T-helper 1 cell (primary cell): Measurements from ENCODE around the gene PIEZO1.
"Not testable (repeated sequence)": the region's sequence is repeated elsewhere in the genome, so short reads cannot be mapped to it uniquely, and the experiment has no call there.

Experiments used
- DNase-seq, 5 donors: peaks; one replicate each; pipeline ENCODE4 v3.0.0-alpha.2; 2012 to 2020
- total RNA-seq, 4 donors: gene quantifications; one replicate each; lab custom pipeline; 2026; lab: John Stamatoyannopoulos, UW

The PIEZO1 gene
- total RNA-seq = 367 to 501 (median 402) reads per million in 4 donors

DNA sequence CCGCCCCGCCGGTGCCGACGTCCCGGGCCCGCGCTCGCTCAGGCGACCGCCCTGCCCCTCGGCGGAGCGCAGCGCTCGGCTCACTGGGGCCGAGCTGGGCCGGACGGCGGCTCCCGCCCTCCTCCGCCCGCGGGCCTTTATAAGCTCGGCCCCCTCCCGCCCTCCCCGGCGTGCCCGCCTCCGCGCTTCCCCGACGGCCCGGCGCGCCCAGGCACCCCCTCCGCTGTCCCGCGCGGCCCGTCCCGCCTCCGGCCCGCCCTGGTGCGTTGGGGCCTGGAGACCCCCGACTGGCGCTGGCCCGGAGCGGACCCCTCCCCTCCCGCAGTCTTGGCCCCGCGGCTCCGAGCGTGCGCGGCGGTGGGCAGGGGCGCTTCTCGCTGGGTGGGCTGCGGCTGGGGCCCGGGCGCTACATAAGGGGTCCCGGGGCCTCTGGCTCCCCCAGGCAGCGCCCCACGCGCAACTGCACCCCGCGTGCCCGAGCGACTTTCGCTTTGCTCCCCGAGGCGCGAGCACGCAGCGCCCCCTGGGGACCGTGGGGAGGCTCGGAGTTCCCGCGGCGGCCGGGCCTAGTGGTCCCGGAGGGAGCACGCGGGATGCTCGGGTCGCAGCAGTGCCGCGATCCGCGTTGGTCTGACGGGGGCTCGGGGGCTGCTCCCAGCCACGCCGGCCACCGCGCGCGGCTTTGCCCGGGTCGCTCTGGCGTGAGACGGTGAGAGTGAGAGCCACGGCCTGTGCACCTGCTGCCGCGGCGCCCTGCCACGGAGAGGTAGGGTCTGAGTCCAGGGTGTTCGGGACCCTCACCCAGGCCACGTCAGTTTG, at the start of gene PIEZO1:
Gene PIEZO1, minus strand, starts transcription at position 115 of the 819 bp plus-strand sequence. CDS start 256 bp downstream, outside the sequence.
- DNase-seq = peak; percentile 70 to 82 (median 80)

GRCh38 chr16:88834670-88835069, 49.6 kb upstream of the PIEZO1 start:
- DNase-seq = no peak

DNA sequence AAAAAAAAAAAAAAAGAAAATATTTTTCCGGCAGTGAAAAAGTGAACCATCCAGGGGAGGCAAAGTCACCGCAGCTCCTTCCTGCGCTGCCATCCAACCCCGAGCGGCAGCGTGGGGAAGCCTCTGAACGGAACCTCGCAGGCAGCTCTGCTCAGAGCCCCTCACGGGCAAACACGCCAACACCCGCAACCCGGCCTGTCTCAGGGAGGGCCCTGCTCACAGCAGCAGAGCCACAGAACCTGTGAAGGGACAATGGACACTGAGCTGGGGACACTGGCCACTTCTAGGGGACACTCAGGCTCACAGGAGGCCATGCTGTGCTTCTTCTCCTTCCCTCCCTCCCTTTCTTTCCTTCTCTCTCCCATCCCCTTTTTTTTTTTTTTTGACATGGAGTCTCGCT, 48.1 kb upstream of the PIEZO1 start:
- DNase-seq = no peak

DNA sequence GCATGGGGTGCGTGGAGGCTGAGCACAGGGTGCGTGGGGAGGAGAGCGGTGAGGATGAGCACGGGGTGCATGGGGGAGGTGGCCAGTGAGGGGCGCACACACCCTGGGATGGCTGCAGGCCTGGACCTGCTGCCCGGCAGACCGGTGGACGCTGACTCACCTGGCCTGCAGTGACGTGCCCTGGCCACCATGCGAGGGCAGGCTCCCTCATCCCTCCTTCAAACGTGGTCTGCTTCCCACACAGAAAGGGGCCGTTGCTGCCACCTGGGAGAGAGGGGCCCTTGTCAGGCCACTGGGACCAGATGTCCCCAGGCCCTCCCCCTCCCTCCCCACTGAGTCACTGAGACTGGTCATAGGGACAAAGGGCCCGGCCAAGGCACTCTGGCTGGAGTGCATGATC, 46.8 kb upstream of the PIEZO1 start:
- no peak for DNase-seq

DNA sequence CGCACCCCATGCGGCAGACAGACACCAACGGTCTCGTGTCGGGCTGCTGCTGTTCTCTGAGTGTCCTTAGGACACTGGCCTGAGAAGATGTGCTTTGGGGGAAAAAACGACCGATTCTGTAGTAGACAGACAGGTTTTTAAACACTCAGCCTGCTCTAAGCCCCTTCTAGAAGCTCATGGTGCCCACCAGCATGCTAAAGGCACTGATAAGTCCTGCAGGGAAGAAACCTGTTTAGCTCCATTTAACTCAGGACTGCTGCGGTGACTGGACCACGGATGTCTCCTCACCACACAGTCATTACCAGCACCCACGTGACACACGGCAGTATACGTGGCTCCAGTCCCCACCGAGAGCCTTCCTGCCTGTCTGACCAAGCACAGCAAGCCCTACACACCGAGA, 45.8 kb upstream of the PIEZO1 start:
- no peak for DNase-seq

GRCh38 chr16:88830258-88830657, 45.2 kb upstream of the PIEZO1 start:
- no peak for DNase-seq

- DNase-seq = no peak
These were observed 43.7 kb upstream of the PIEZO1 start for GRCh38 chr16:88828711-88829110.

GRCh38 chr16:88827727-88828126, 42.7 kb upstream of the PIEZO1 start:
- DNase-seq = no peak

GRCh38 chr16:88826070-88826840, 41.2 kb upstream of the PIEZO1 start:
- DNase-seq = no peak

DNA sequence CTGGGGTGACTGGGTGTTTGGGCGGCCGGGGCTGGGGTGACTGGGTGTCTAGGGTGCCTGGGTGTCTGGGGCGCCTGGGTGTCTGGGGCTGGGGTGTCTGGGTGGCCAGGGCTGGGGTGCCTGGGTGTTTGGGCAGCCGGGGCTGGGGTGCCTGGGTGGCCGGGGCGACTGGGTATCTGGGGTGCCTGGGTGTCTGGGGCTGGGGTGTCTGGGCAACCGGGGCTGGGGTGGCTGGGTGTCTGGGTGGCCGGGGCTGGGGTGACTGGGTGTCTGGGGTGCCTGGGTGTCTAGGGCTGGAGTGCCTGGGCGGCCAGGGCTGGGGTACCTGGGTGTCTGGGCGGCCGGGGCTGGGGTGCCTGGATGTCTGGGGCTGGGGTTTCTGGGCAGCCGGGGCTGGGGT, 40.1 kb upstream of the PIEZO1 start:
- DNase-seq = no peak

DNA sequence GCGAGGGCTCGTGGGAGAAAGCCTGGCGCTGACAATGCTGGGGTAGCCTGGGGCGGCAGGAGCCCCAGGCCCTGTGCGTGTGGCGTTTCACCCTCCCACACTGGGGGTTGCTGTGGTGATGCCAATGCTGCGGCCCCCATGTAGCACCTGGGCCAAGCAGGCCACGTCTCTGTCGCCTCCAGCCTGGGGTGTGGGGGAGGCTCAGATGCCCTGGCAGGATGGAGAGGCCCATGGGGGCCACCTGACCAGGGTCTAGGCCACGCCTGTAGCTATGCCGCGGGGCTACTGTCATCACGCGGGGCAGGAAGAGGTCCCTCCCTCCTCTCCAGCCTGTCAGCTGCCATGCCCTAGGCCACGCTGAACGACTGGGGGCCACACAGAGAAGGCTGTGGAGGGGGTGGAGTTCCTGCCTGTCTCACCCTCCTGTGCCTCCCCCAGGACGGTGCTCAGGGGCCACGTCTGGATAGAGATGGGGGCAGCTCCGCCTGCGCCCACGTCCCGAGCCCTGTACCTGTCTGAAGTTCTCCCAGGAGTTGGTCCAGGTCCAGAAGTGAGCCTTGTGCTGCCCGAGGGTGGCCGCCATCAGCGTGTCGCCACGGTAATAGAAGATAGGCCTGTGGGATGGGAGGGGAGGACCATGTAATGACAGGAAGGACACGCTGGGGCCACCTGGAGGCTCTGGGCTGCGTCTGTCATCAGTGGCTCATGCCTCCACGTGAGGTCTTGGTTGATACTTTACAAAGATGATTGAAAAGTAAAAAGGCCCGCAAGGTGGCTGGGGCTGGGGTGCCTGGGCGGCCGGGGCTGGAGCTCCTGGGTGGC, 39.4 kb upstream of the PIEZO1 start:
- no peak for DNase-seq

DNA sequence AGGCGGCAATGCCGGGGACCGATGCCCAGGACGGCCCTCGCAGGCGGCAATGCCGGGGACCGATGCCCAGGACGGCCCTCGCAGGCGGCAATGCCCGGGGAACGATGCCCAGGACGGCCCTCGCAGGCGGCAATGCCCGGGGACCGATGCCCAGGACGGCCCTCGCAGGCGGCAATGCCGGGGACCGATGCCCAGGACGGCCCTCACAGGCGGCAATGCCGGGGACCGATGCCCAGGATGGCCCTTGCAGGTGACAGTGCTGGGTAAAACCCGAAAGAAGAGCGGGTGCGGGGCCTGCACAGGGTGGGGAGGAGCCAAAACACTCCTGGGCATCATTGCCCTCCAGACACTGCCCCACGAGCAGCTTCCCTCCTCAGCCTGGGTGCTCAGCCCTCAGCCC, 38.6 kb upstream of the PIEZO1 start:
- not testable (repeated sequence) for DNase-seq

- DNase-seq = no peak
These were observed 37.4 kb upstream of the PIEZO1 start for GRCh38 chr16:88822281-88823040.

GRCh38 chr16:88821168-88821850, 36.3 kb upstream of the PIEZO1 start:
- no peak for DNase-seq

GRCh38 chr16:88820385-88821025, 35.5 kb upstream of the PIEZO1 start:
- DNase-seq = no peak

DNA sequence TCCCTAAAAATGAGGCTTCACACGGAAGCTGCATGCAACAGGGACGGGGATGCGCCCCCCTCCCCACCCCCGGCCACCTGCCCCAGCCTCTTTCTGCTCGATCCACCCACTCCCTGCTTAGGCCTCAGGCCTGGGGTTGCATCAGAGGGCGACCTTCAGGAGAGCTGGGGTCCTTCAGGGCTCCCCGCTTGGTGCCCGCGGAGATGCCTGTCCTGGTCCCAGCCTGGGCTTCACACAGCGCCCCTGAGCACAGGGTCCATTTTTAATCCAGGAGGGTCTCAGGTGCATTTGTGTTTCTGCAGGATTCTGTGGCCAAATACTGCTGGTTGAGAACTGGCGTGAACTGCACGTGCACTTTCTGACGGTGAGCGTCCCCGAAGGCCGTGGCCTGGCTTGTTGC, 34.1 kb upstream of the PIEZO1 start:
- no peak for DNase-seq

- no peak for DNase-seq
These were observed 33.5 kb upstream of the PIEZO1 start for GRCh38 chr16:88818575-88818874.

- no peak for DNase-seq
These were observed 33.0 kb upstream of the PIEZO1 start for GRCh38 chr16:88817785-88818574.

DNA sequence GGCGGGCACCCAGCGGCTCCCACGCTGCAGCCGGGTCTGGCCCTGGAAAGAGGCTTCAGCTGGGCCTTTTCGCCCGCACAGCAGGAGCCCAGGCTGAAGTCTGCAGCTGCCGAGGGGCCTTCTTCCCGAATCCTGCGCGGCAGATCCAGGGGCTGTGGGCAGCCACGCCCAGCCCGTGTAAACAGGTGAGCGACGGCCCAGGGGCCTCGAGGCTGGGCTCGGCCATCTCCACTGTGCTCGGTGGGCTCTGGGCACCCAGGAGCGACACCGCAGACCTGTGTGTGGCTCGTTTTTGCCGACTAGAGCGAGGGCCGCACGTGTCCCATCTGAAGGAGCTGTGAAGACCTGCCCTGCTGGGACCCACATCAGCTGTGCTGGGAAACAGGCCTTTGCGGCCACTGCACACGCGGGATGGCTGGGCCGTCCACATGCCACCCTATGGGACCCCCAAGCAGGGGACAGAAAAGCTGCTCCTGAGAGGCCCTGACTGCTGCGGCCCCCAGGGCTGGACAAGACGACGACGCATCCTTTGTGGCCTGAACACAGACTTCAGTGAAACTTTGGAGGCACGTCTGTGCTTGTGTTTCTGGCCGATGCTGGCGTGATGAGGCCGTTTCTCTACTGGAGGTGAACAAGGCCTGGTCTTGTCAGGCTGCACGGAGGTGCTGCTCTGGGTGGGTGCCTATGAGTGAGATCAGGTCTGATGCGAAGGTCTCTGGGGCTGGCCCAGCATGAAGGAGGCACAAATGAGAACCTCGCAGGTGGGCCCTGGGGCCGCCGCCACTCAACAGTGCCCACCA, 31.9 kb upstream of the PIEZO1 start:
- DNase-seq = no peak
